ENCODE measurements around the gene DHX15. TPM values are rescaled to one million over a fixed set of nuclear protein-coding genes. Genes with fewer than 3 reads are reported as not detected.

DHX15 gene
- total RNA-seq, 1 donor from 2014 or later: 112 TPM

GRCh38 chr4:24495388-24495787 lies 89.0 kb downstream of the DHX15 start:
- no peak for DNase-seq (ENCODE audit: low spot score)

GRCh38 chr4:24489870-24490269 lies 94.5 kb downstream of the DHX15 start:
- DNase-seq (ENCODE audit: low spot score): no peak

- no peak for DNase-seq (ENCODE audit: low spot score)
These were observed 95.8 kb downstream of the DHX15 start for GRCh38 chr4:24488399-24489164.

- no peak for DNase-seq (ENCODE audit: low spot score)
These were observed 101.5 kb downstream of the DHX15 start for GRCh38 chr4:24482871-24483270.

DNA sequence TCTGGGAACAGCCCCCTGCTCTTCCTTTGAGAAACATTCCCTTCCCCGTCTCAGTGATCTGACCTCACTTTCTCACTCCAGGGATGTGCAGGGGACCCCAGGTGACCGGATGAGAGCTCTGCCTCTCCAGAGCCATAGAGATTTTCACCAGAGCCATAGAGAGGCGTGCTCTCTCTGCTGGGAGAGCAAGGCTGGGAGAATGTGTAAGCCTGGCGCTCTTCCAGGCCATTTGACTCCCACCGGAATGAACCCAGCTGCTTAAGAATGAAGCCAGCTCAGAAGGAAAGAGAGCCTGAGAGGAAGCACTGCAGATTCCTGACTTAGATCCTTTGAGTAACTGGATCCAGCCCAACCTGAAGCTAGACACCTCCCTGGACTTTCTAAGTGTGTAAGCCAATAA lies 106.4 kb downstream of the DHX15 start:
- no peak for DNase-seq (ENCODE audit: low spot score)

Small RNA genes within 50 kb of the gene (microRNA-seq; reads per million reads assigned to microRNA genes)
- not detected for gene MIR573 (ENCODE audit: borderline number of aligned reads)

Other genes with a start within 250 kb of the DHX15 start
- 128 TPM for gene SOD3, start 211.0 kb upstream of the DHX15 start, total RNA-seq

Data from mesenteric fat pad (tissue), 1 donor.